NCI-H2107 (cell line): ENCODE data around the gene ALDH3B1.

Experiments
- DNase-seq: peaks from one replicate; lab custom pipeline; 2025; lab: John Stamatoyannopoulos, UW

Gene ALDH3B1

GRCh38 chr11:68047437-68048290, 37.5 kb downstream of the ALDH3B1 start:
- DNase-seq, result no peak

GRCh38 chr11:68048681-68049508, 38.8 kb downstream of the ALDH3B1 start:
- no peak for DNase-seq

- no peak for DNase-seq
Measured at GRCh38 chr11:68049509-68050370, 39.6 kb downstream of the ALDH3B1 start.

GRCh38 chr11:68050371-68050841, 40.3 kb downstream of the ALDH3B1 start:
- DNase-seq, result no peak

- no peak for DNase-seq
Measured at GRCh38 chr11:68051191-68052136, 41.3 kb downstream of the ALDH3B1 start.

- no peak for DNase-seq
Measured at GRCh38 chr11:68052137-68052873, 42.2 kb downstream of the ALDH3B1 start.

- no peak for DNase-seq
Measured at GRCh38 chr11:68053117-68053516, 43.0 kb downstream of the ALDH3B1 start.

- no peak for DNase-seq
Measured at GRCh38 chr11:68053981-68054812, 44.1 kb downstream of the ALDH3B1 start.

GRCh38 chr11:68056317-68057285, 46.5 kb downstream of the ALDH3B1 start:
- DNase-seq, result no peak

GRCh38 chr11:68057807-68058206, 47.7 kb downstream of the ALDH3B1 start:
- no peak for DNase-seq

GRCh38 chr11:68061508-68061907, 51.4 kb downstream of the ALDH3B1 start:
- DNase-seq, result no peak

GRCh38 chr11:68064926-68065325, 54.8 kb downstream of the ALDH3B1 start:
- no peak for DNase-seq

GRCh38 chr11:68065841-68066240, 55.7 kb downstream of the ALDH3B1 start:
- no peak for DNase-seq

- DNase-seq, result no peak
Measured at GRCh38 chr11:68066742-68067141, 56.6 kb downstream of the ALDH3B1 start.

- DNase-seq, result no peak
Measured at GRCh38 chr11:68067991-68068390, 57.9 kb downstream of the ALDH3B1 start.

- DNase-seq, result no peak
Measured at GRCh38 chr11:68071281-68072048, 61.3 kb downstream of the ALDH3B1 start.
